DMS53 (cell line): ENCODE measurements around the gene KCNK7.
A peak's percentile ranks its signal among the peaks of the same experiment; 100 is the strongest.
"Not testable (repeated sequence)": the region's sequence is repeated elsewhere in the genome, so short reads cannot be mapped to it uniquely, and the experiment has no call there.

Source experiments
- DNase-seq: peaks from one replicate; lab custom pipeline; 2025; lab: John Stamatoyannopoulos, UW

KCNK7 gene

GRCh38 chr11:65573391-65574079 is 22.1 kb downstream of the KCNK7 start:
- DNase-seq, result peak; percentile 43

GRCh38 chr11:65572356-65573051 is 23.1 kb downstream of the KCNK7 start, which contains the start of gene FAM89B:
Gene FAM89B (plus strand): TSS chr11:65572538. CDS start chr11:65572670, 132 bp downstream.
- peak; percentile 91 for DNase-seq

DNA sequence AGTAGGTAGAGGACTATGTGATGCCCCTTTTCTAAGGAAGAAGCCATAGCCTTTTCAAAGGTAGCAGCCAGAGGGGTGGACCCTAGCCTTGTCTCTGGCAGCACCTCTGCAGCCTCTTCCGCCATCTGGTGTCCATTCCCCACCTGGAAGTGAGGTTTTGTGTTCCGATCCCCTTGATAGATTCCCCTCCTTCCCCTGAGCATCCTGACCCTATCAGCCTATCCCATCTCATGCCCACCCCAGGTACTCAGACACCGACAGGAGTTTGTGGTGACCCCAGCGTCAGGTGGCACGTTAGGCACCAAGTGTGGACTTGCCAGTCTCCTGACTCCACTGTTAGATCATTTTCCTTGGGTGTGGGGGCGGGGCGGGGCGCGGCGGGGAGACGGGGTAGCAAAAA is 23.7 kb downstream of the KCNK7 start:
- DNase-seq, result peak; percentile 87

DNA sequence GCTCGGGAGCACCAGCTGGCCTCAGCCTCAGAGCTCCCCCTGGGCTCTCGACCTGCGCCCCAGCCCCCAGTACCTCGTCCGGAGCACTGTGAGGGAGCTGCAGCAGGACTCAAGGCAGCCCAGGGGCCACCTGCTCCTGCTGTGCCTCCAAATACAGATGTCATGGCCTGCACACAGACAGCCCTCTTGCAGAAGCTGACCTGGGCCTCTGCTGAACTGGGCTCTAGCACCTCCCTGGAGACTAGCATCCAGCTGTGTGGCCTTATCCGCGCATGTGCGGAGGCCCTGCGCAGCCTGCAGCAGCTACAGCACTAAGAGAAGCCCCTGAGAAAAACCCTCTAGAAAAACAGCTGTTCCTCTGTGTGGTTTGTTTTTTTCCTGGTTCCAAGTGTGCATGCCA is 24.2 kb downstream of the KCNK7 start:
- DNase-seq, result peak; percentile 63

- peak; percentile 99 for DNase-seq
Measured at GRCh38 chr11:65569973-65570918, 25.4 kb downstream of the KCNK7 start, which contains the start of gene ZNRD2. Gene ZNRD2 (plus strand): TSS chr11:65570477. CDS start chr11:65570492, 15 bp downstream.

DNA sequence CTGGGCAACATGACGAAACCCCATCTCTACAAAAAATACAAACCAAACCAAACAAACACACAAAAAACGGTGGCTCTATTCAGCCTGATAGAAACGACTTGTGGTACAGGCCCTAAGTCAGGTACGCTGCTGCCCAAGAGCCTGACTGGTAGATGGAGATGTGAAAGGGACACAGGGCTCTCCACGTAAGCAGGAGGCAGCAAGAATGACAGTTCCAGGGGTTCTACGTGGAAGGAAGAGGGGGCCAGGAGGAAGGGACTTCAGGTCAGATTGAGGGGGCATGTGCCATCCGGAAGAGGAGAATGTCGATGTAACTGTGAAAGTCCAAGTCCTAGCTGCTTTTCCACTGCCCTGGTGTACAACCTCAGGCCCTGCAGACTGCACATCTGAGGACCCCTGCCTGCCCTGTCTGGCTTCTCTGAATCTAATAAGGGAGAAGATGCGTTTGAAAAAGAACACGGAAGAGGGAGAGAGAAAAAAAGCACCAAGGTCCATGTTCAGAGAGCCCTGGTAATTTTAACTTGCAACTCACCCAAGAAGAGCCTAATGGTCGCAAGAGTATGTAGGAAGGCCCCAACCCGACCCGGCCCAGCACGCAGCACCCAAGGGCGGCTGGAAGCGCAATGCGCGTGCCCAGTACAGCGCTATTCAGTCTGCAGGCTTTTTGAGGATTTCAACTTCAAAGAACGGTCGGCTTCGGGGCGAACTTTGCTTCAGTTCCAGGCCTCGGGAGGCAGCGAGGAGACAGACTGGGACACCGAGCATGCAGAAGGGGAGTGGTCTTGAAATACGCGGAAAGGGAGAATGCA is 26.2 kb downstream of the KCNK7 start:
- DNase-seq, result peak; percentile 85

DNA sequence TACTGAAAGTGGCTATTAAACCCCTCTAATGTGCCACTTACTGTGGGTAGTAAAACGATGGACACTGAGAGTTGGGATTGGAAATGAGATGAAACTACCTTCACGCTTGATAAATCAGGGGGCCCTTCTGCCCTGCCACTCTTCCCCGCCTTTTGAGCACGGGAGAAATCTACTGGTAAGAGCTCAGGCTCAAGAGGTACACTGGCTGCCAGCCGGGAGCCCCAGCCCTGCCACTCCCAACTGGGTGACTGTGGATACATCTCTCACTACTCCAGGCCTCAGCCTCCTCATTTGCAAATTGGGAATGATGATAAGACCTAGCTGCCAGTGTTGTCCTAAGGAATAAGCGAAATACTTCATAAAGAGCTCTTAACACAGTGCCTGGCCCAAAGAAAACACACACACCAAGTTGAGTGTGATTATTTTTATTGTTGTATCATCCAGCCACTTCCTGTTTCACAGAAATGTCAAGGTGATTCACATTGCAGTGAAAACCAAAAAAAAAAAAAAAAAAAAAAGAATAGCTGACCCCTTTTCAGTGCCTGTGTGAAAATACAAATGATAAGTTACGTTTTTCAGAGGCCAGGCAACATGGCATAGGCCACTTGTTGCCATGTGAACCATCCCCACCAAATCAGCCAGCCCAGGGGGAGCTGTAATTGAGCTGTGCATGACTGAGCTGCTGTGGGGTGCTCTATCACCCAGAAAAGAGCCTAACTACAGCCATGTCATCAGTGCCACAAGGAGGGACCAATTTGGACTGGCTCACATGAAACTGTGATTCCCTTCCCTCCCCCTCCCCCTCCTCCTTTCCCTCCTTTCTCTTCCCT is 29.8 kb downstream of the KCNK7 start:
- no peak for DNase-seq

DNA sequence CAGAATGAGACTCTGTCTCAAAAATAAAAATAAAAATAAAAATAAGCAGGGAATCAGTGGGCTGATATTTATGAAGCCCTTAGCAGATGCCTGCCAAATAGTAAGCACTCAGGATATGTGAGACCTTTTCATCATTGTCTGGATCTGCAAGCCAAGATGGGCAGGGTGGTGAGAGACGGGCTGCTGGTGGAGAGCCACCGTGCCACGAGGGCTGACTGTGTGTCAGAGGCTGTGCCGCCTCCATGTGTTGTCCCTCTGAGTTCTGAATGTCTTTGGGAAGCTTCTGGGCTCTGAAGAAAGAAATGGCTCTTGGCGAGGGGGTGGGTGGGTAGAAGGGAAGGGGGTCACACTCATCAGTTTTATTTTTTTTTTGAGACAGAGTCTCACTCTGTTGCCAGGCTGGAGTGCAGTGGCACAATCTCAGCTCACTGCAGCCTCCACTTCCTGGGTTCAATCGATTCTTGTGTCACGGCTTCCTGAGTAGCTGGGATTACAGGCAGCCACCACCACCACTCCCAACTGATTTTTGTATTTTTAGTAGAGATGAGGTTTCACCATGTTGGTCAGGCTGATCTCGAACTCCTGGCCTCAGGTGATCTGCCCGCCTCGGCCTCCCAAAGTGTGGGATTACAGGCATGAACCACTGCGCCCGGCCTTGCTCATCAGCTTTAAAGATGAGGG is 30.6 kb downstream of the KCNK7 start:
- DNase-seq, result not testable (repeated sequence)

DNA sequence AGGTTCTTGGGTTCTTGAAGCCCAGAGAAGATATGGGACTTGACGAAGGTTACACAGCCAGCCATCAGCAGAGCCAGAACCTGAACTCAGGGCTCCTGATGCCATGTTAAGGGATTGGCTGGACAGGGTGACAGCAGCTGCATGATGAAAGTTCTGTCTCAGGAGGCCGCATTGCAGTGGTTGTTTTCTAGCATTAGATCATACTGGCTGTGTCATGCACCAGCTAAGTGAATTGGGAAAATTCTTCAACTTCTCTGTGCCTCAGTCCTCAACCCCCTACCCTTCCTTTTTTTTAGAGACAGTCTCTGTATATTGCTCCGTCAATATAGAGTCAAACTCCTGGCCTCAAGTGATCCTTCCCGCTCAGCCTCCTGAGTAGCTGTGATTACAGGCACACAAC is 32.0 kb downstream of the KCNK7 start:
- no peak for DNase-seq

GRCh38 chr11:65562788-65563187 is 32.8 kb downstream of the KCNK7 start:
- no peak for DNase-seq

- no peak for DNase-seq
Measured at GRCh38 chr11:65562020-65562419, 33.6 kb downstream of the KCNK7 start.

- DNase-seq, result peak; percentile 63
Measured at GRCh38 chr11:65560555-65561418, 34.8 kb downstream of the KCNK7 start.

- DNase-seq, result peak; percentile 96
Measured at GRCh38 chr11:65559951-65560537, 35.6 kb downstream of the KCNK7 start.

DNA sequence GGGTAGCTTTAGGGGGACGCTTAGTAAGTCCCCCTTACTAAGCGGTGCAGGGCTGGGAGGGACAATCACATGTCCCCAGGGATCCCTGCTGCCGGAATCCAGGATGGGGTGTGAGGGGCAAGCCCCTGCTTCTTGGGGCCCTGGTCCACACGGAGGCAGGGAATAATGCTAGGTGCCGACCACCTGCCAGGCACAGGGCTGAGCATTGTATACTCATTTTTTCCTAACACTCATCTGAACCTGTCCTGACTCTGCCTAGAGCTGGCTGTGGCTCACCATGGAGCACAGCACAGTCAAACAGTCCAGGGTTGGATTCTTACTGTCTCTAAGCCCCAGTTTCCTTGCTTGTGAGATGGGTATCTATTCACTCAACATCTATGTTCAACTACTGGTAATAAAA is 36.1 kb downstream of the KCNK7 start:
- DNase-seq, result peak; percentile 70

GRCh38 chr11:65558930-65559509 is 36.6 kb downstream of the KCNK7 start:
- DNase-seq, result no peak

- peak; percentile 92 for DNase-seq
Measured at GRCh38 chr11:65558002-65558929, 37.3 kb downstream of the KCNK7 start, which contains the start of gene LTBP3. Gene LTBP3 (minus strand): TSS chr11:65558359. CDS start chr11:65557959, 400 bp downstream.
